Eye (tissue), 1 donor: ENCODE results near the gene CCDC87.
"Not testable (repeated sequence)": the region's sequence is repeated elsewhere in the genome, so short reads cannot be mapped to it uniquely, and the experiment has no call there.

ENCODE experiments used
- DNase-seq: peaks from one replicate; pipeline ENCODE4 v3.0.0-alpha.2; 2015

CCDC87 gene

GRCh38 chr11:66614073-66614472, 21.2 kb upstream of the CCDC87 start:
- DNase-seq: no peak

DNA sequence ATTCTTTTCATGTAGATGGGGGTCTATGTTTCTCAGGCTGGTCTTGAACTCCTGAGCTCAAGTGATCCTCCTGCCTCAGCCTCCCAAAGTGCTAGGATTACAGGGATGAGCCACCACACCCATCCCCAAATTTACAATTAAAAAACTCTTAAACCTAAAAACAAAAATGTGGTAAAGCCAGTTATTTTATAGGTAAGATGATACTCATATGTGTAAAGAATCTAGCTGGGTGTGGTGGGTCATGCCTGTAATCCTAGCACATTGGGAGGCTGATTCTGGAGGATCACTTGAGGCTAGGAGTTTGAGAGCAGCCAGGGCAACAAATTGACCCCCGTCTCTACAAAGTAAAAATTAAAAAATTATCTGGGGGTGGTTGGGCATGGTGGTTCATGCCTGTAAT, 19.6 kb upstream of the CCDC87 start:
- no peak for DNase-seq

- no peak for DNase-seq
Measured at GRCh38 chr11:66609721-66610617, 17.1 kb upstream of the CCDC87 start.

DNA sequence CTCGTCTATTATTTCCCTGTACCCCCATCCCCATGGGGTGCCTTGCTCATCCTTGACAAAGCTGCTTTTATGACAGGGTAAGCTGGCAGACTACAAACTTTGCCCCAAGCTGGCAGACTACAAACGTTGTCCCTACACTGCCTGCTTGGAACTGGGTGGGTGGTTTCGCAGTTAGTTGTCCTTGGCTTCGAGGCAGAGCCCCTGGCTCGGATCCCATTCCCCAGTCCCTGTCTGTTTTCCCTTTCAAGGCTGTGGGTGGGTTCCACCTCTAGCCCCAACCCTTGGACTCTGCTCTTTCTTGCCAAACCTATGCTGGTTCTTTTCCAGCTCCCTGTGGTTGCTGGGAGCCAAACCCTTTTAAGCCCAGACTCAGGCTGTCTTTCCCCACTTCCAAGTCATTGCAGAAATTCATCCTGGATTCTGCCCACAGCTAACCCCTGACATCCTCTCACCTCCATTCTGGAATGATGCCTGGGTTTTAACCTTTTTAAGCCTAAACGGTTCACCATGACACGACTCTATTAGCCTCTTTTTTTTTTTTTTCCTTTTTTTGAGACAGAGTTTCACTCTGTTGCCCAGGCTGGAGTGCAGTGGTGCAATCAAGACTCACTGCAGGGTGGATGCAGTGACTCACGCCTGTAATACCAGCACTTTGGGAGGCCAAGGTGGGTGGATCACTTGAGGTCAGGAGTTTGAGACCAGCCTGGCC, 14.4 kb upstream of the CCDC87 start:
- DNase-seq: peak; percentile 44

DNA sequence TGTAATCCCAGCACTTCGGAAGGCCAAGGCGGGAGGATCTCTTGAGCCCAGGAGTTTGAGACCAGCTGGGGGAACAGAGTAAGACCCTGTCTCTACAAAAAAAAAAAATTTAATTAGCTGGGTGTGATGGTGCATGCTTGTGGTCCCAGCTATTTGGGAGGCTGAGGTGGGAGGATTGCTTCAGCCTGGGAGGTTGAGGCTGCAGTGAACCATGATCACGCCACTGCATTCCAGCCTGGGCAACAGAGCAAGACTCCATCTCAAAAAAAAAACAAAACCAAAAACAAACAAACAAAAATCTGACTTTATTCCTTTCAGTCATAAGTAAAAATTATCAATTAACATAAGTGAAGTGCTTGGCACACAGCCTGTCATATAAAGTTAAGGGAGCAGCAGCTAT, 13.7 kb upstream of the CCDC87 start:
- DNase-seq: not testable (repeated sequence)

GRCh38 chr11:66604155-66604554, 11.3 kb upstream of the CCDC87 start:
- DNase-seq: no peak

- DNase-seq: no peak
Measured at GRCh38 chr11:66603072-66603471, 10.2 kb upstream of the CCDC87 start.

DNA sequence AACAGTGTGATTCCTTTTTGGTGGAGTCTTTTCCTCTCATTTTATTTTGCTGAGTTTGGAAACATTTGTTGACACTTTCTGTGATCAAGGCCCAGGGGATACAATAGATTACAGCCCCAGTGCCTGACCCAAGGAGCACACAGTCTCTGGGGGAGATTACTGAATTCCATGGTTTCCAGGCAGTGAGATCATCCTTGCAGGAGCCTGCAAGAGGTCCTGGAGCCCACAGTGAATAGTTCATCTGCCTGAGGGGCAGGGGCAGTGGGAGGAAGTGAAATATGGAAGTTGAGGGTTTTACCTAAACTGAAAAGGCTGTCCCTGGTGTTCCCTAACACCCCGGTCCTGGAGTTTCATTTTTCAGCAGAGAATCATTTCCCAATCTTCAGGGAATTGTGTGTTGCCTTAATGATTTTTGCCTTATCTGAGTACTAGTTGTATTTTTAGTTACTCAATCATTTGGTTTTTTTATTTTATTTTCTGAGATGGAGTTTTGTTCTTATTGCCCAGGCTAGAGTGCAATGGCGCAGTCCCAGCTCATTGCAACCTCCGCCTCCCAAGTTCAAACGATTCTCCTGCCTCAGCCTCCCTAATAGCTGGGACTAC, 7.9 kb upstream of the CCDC87 start:
- no peak for DNase-seq

DNA sequence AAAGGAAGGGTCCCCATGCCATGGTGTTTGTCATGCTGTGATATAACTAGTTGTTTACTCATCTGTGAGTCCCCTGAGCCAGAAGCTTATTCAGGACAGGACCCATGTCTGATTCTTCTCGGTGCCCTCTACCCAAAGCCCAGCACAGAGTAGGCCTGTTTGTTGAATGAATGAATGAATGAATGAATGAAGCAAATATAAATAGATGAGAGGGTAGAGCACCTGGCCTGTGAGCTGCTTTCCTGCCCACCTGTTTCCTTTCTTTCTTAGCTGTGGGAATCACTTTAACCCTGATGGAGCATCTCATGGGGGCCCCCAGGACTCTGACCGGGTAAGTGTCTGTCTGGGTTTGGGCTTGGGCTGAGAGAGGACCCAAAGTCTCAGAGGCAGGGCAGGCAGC, 7.4 kb upstream of the CCDC87 start:
- DNase-seq: no peak

- no peak for DNase-seq
Measured at GRCh38 chr11:66598993-66599392, 6.1 kb upstream of the CCDC87 start.

DNA sequence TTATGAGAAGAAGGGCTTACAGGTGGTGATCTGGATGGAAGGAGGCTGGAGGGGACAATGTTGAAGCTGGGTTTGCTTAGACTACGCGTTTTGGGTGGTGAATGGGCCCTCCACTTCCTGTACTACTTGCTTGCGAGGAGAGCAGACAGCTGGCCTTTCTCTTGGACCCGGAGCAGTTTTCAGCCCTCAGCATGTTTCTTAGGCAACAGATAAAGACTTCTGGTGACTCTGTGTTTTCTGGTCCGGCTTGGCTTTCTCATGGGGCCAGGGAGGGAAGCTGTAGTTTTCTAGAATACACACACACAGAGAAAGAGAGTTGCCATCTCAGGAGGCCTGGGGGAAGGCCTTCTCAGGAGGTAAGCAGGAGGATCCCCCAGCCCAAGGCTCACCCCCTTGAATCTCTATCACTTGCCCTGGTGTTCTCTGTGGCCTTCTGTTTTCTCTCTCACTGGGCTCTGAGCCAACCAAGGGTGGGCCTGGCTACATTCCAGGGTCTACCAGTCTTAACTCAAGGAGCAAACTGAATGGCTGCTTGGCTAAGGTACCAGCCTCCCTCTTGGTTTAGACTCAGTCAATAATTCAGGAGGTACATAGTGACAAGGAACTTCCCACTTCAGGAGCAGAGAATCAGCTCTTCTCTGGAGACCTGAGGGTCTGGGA, 2.5 kb upstream of the CCDC87 start:
- no peak for DNase-seq

DNA sequence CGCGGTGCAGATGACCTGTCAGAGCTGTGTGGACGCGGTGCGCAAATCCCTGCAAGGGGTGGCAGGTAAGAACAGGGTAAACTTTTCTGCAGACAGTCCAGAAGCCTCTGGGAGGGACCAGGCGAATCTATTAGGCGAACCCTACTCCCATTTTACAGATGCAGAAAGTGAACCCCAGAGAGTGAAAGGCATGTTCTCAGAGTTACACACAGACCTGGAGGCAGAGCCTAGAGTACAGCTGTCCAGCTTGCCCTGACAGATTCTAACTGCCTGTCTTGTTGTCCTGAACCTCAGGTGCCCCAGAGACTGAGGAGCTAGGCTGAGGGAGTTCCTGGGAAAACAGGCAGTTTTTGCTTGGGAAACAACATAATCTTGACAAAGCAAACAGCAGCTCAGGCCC, 787 bp upstream of the CCDC87 start:
- DNase-seq: no peak

GRCh38 chr11:66593303-66593635, 406 bp upstream of the CCDC87 start:
- no peak for DNase-seq

DNA sequence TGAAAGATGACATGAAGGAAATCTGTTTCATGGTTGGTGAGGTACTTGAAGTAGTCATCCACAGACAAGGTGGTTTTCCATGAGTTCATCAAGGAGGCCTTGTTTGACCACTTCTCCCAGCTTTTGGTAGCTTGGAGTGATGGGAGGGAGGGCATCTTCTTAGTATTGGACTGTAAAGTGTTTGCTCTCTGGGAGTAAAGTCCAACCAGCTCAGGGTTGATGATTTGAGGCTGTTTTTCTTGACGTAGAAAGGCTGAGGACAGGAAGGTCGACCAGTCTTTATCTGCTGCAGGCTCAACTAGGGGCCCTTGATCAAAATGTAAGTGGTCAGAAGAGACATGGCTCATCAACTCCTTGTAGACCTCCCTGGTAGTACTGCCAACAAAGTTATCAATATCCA, 1.7 kb downstream of the CCDC87 start:
- DNase-seq: no peak

- DNase-seq: no peak
Measured at GRCh38 chr11:66589996-66590675, 2.7 kb downstream of the CCDC87 start.

- DNase-seq: not testable (repeated sequence)
Measured at GRCh38 chr11:66589315-66589714, 3.5 kb downstream of the CCDC87 start.

GRCh38 chr11:66586136-66586535, 6.7 kb downstream of the CCDC87 start:
- no peak for DNase-seq

- not testable (repeated sequence) for DNase-seq
Measured at GRCh38 chr11:66585447-66585846, 7.4 kb downstream of the CCDC87 start.

GRCh38 chr11:66582565-66583147, 10.2 kb downstream of the CCDC87 start:
- not testable (repeated sequence) for DNase-seq

DNA sequence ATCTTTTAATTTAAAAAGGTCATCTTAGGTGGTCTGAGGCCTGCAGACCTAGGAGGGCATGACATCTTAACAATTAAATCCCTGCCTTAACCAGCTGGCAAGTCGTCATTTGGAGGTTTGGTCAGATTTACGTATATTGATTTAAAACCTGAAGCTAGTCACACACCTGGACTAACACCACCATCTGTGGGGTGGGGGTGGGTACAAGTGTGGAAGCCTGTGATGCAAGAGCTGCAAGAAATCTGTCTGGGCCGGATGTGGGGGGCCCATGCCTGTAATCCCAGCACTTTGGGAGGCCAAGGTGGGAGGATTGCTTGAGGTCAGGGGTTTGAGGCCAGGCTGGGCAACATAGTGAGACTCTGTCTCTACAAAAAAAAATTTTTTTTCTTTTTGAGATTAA, 11.6 kb downstream of the CCDC87 start:
- DNase-seq: no peak

GRCh38 chr11:66580803-66581202, 12.1 kb downstream of the CCDC87 start:
- no peak for DNase-seq

DNA sequence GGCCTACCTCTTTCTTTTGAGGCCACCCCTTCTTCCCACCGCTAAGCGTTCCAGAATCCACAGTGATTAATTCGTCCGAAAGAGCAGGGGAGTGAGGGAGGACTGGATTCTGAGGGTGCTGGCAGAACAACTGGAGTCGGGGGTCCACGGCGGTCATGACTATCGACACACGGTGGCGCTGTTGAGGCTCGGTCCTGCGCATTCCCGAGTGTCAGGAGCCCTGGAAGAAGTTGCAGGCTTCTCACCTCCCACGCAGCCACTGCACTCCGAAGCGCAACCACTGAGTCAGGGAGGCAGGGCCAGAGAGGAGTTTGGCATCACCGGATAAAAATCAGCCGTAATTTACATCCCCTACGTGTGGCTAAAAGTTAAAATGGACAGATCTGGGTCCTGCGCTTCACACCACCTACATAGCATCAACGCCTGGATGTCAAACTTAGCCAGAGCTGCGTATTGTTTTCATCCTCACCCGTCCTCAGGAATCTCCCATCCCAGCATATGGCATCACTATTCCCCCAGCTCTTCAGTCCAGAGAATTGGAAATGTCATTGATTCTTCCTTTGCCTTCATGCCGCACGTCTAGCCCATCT, 13.8 kb downstream of the CCDC87 start:
- DNase-seq: peak; percentile 91
